ENCODE measurements around the gene KDM5C.

DNA sequence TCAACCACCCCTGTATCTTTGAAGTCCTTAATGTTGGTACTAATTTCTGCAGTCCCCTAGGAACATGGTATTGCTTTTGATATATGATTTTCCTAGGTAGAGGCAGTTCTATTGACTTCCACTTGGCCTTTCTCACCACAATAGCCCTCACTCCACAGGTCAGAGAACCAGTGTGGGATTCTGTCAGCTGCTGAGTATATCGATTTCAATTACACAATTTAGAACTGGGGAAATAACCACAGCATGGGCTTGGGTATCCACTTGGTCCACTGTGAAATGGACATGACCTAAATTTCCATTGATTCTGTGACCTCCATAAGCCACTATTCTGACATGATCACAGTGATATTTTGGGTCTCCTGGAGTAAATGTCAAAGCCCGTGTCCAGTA, 68.8 kb downstream of the KDM5C start:
- TF ChIP-seq EGR1 (IDR thresholded peaks at IDR 0.05) (no peak), CREB1 (IDR thresholded peaks at IDR 0.05; ENCODE audit: low read depth) (no peak), FOXM1 (IDR thresholded peaks at IDR 0.05; ENCODE audit: borderline replicate concordance, low read depth) (no peak), CEBPB (IDR thresholded peaks at IDR 0.05) (no peak), TAF1 (IDR thresholded peaks at IDR 0.05; ENCODE audit: low read depth) (no peak)
